Measurements from ENCODE around the gene TMEM161A. TPM values are rescaled to one million over a fixed set of nuclear protein-coding genes. Genes with fewer than 3 reads are reported as not detected.
A peak's percentile ranks its signal among the peaks of the same experiment; 100 is the strongest.

Gene TMEM161A
- total and polyA plus RNA-seq, 9 of the 15 experiments (the other 6 are each of a cell fraction or from before 2014, with no cell fraction given), result 0.63 to 92.3 (median 38.9) TPM

GRCh38 chr19:19134687-19135158, 3.6 kb downstream of the TMEM161A start (continued):
- peak; percentile 50; the same call in 1 of the 2 replicates for TF ChIP-seq NKRF (IDR thresholded peaks at IDR 0.05; ENCODE audit: borderline replicate concordance)
- no peak for TF ChIP-seq LCOR (CRISPR knock-in tag; IDR thresholded peaks at IDR 0.05)
- no peak for TF ChIP-seq ELF2 (CRISPR knock-in tag; IDR thresholded peaks at IDR 0.05)
- TF ChIP-seq DDX20 (tag; IDR thresholded peaks at IDR 0.05; ENCODE audit: low read depth), result no peak
- peak; percentile 30; the same call in 1 of the 2 replicates for TF ChIP-seq USF1 (CRISPR knock-in tag; IDR thresholded peaks at IDR 0.05)
- TF ChIP-seq MNT (conservative IDR thresholded peaks at IDR 0.05), result peak in 1 of 2 experiments; percentile 78; a peak in 3 of 4 replicates
- TF ChIP-seq ZNF830 (CRISPR knock-in tag; IDR thresholded peaks at IDR 0.05), result no peak
- peak; percentile 77 for TF ChIP-seq ARID4B (CRISPR knock-in tag; IDR thresholded peaks at IDR 0.05)
- no peak for TF ChIP-seq PURB (CRISPR knock-in tag; IDR thresholded peaks at IDR 0.05; ENCODE audit: low read depth)
- TF ChIP-seq NFYB (IDR thresholded peaks at IDR 0.05; ENCODE audit: extremely low read depth, insufficient read length), result no peak
- peak; percentile 38 to 46 (median 40); a peak in 4 of 6 replicates for TF ChIP-seq CTCF (IDR thresholded peaks at IDR 0.05 in 2 of 3, conservative IDR thresholded peaks at IDR 0.05 in 1 of 3; ENCODE audit: insufficient read depth in 2 of 3, low read depth in 1 of 3, low read length in 3 of 3)
- TF ChIP-seq ZNF280A (IDR thresholded peaks at IDR 0.05; ENCODE audit: low read depth, partially characterized antibody), result no peak
- no peak for TF ChIP-seq HOXB6 (CRISPR knock-in tag; IDR thresholded peaks at IDR 0.05; ENCODE audit: borderline replicate concordance)
